IPS-18a (cell line): ENCODE measurements around the gene OR2L5.

Experiments used
- H3K27ac ChIP-seq: one replicate; pipeline ENCODE4 v1.5.1; 2013; ENCODE audit warnings: low read length
- H3K27me3 ChIP-seq: one replicate; pipeline ENCODE4 v1.6.1; 2013; ENCODE audit warnings: mild to moderate bottlenecking, low read length; ENCODE audit not compliant: control insufficient read depth, insufficient read depth
- H3K36me3 ChIP-seq: one replicate; pipeline ENCODE4 v1.6.1; 2013; ENCODE audit warnings: low read depth, low read length; ENCODE audit not compliant: control insufficient read depth
- H3K4me1 ChIP-seq: one replicate; pipeline ENCODE4 v1.6.1; 2013; ENCODE audit warnings: low read depth, low read length; ENCODE audit not compliant: control insufficient read depth
- H3K4me3 ChIP-seq: one replicate; pipeline ENCODE4 v1.5.1; 2013; ENCODE audit warnings: low read length
- H3K9ac ChIP-seq: one replicate; pipeline ENCODE4 v1.6.1; 2013; ENCODE audit warnings: mild to moderate bottlenecking, low read length, moderate library complexity
- H3K9me3 ChIP-seq: one replicate; pipeline ENCODE4 v1.6.1; 2013; ENCODE audit warnings: low read depth, low read length; ENCODE audit not compliant: control insufficient read depth

OR2L5 gene

DNA sequence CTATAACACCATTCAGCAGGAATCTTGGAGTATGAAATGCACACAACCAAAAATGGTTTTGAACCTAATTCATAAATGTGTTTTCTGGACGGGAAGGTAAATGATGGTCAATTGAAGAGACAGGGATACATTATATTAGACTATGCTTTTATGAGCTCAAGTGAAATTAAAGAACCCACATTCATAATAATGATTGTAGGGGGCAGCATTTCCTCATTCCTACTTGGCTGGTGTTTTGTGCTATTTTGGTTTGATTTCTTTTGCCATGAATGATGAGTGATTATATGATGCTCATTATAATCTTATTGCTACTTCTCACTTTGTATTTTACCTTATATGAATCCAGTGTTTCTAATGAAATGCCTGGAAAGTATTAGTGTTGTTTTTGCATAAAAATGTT is 33.5 kb downstream of the OR2L5 start:
- no peaks in the 10 kb centered on the region for H3K4me1 ChIP-seq
- no peaks in the 10 kb centered on the region for H3K27me3 ChIP-seq
- no peak overlapping the region for H3K4me3 ChIP-seq
- no peak overlapping the region for H3K9ac ChIP-seq
- peaks cover 62% of the 10 kb centered on the region for H3K9me3 ChIP-seq
- no peaks in the 10 kb centered on the region for H3K36me3 ChIP-seq
- no peak overlapping the region for H3K27ac ChIP-seq

DNA sequence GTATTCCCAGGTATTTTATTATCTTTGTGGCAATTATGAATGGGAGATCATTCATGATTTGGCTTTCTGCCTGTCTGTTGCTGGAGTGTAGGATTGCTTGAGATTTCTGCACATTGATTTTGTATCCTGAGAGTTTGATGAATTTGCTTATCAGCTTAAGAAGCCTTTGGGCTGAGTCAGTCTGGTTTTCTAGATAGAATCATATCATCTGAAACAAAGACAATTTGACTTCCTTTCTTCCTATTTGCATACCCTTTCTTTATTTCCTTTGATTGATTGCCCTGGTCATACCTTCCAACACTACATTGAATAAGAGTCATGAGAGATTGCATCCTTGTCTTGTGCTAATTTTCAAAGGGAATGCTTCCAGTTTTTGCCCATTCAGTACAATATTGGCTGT is 41.2 kb downstream of the OR2L5 start:
- Histone ChIP-seq H3K9me3 (peaks cover 58% of the 10 kb centered on the region), H3K9ac (no peak overlapping the region), H3K27ac (no peak overlapping the region), H3K4me1 (no peaks in the 10 kb centered on the region), H3K27me3 (no peaks in the 10 kb centered on the region), H3K36me3 (no peaks in the 10 kb centered on the region), H3K4me3 (no peak overlapping the region)

DNA sequence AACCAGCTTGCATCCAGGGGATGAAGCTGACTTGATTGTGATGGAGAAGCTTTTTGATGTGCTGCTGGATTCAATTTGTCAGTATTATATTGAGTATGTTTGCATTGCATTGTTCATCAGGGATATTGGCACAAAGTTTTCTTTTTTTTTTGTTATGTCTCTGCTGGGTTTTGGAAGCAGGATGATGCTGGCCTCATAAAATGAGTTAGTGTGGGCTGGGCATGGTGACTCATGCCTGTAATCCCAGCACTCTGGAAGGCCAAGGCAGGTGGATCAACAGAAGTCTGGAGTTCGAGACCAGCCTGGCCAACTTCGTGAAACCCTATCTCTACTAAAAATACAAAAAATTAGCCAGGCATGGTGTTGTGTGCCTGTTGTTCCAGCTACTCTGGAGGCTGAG is 41.8 kb downstream of the OR2L5 start:
- no peaks in the 10 kb centered on the region for H3K27me3 ChIP-seq
- H3K27ac ChIP-seq = no peak overlapping the region
- H3K9me3 ChIP-seq = peaks cover 55% of the 10 kb centered on the region
- no peaks in the 10 kb centered on the region for H3K4me1 ChIP-seq
- no peak overlapping the region for H3K9ac ChIP-seq
- no peaks in the 10 kb centered on the region for H3K36me3 ChIP-seq
- H3K4me3 ChIP-seq = no peak overlapping the region

DNA sequence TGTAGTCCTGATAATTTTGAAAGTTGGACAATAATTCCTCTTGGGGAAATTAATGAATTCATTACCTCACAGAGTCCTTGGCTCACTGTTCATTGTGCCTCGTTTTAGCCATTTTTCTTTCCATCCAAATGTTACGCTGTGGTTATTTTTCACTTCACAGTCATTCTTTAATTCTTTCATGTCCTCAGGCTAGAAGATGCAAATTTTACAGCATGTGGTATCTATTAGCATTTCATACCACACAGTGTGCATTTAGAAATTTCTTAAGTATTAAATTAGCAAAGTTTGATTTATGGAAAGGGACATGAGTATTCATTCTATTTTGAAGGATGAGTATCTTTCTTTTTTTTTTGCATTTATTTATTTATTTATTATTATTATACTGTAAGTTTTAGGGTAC is 51.6 kb downstream of the OR2L5 start:
- H3K36me3 ChIP-seq = no peaks in the 10 kb centered on the region
- H3K27me3 ChIP-seq = no peaks in the 10 kb centered on the region
- no peak overlapping the region for H3K27ac ChIP-seq
- no peak overlapping the region for H3K4me3 ChIP-seq
- H3K9ac ChIP-seq = no peak overlapping the region
- H3K4me1 ChIP-seq = no peaks in the 10 kb centered on the region
- peaks cover 48% of the 10 kb centered on the region for H3K9me3 ChIP-seq

DNA sequence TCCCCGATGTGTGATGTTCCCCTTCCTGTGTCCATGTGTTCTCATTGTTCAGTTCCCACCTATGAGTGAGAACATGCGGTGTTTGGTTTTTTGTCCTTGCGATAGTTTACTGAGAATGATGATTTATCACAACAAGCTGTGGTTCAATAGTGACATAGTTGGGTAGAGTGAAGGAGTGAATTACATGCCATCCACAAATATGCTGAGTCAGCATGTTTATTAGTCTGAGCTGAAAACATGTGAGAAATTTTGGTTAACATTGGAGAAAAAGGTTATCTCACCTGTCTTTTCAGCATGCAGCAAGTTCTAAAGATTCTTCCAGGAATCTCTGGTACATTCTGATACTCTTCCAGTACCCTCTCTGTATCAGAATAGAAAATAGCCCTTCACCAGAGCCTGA is 52.1 kb downstream of the OR2L5 start:
- no peaks in the 10 kb centered on the region for H3K36me3 ChIP-seq
- no peaks in the 10 kb centered on the region for H3K27me3 ChIP-seq
- peaks cover 48% of the 10 kb centered on the region for H3K9me3 ChIP-seq
- no peak overlapping the region for H3K4me3 ChIP-seq
- no peaks in the 10 kb centered on the region for H3K4me1 ChIP-seq
- H3K27ac ChIP-seq = no peak overlapping the region
- no peak overlapping the region for H3K9ac ChIP-seq
